ENCODE data around the gene DPH1. TPM values are rescaled to one million over a fixed set of nuclear protein-coding genes. Genes with fewer than 3 reads are reported as not detected.

DPH1 gene
- polyA plus RNA-seq, 4 donors: 38.6 to 53.0 (median 47.0) TPM

- DNase-seq (ENCODE audit: low read depth in 4 of 4, low spot score in 3 of 4): no peak
Measured at GRCh38 chr17:2059547-2060384, 29.8 kb downstream of the DPH1 start.

GRCh38 chr17:2060385-2060658, 30.4 kb downstream of the DPH1 start:
- no peak for DNase-seq (ENCODE audit: low read depth in 4 of 4, low spot score in 3 of 4)

GRCh38 chr17:2060681-2061440, 30.9 kb downstream of the DPH1 start:
- no peak for DNase-seq (ENCODE audit: low read depth in 4 of 4, low spot score in 3 of 4)

GRCh38 chr17:2061441-2061958, 31.5 kb downstream of the DPH1 start:
- no peak for DNase-seq (ENCODE audit: low read depth in 4 of 4, low spot score in 3 of 4)

- DNase-seq (ENCODE audit: low read depth in 4 of 4, low spot score in 3 of 4): no peak
Measured at GRCh38 chr17:2062571-2063183, 32.7 kb downstream of the DPH1 start.

- no peak for DNase-seq (ENCODE audit: low read depth in 4 of 4, low spot score in 3 of 4)
Measured at GRCh38 chr17:2063261-2064146, 33.6 kb downstream of the DPH1 start.

- no peak for DNase-seq (ENCODE audit: low read depth in 4 of 4, low spot score in 3 of 4)
Measured at GRCh38 chr17:2064147-2064489, 34.2 kb downstream of the DPH1 start.

- DNase-seq (ENCODE audit: low read depth in 4 of 4, low spot score in 3 of 4): no peak
Measured at GRCh38 chr17:2064520-2064971, 34.6 kb downstream of the DPH1 start.

- no peak for DNase-seq (ENCODE audit: low read depth in 4 of 4, low spot score in 3 of 4)
Measured at GRCh38 chr17:2064980-2065785, 35.2 kb downstream of the DPH1 start.

- DNase-seq (ENCODE audit: low read depth in 4 of 4, low spot score in 3 of 4): no peak
Measured at GRCh38 chr17:2065949-2066400, 36.0 kb downstream of the DPH1 start.

GRCh38 chr17:2067048-2067561, 37.2 kb downstream of the DPH1 start:
- no peak for DNase-seq (ENCODE audit: low read depth in 4 of 4, low spot score in 3 of 4)

- no peak for DNase-seq (ENCODE audit: low read depth in 4 of 4, low spot score in 3 of 4)
Measured at GRCh38 chr17:2067608-2068024, 37.7 kb downstream of the DPH1 start.

- no peak for DNase-seq (ENCODE audit: low read depth in 4 of 4, low spot score in 3 of 4)
Measured at GRCh38 chr17:2068031-2068518, 38.1 kb downstream of the DPH1 start.

GRCh38 chr17:2068519-2069051, 38.6 kb downstream of the DPH1 start:
- no peak for DNase-seq (ENCODE audit: low read depth in 4 of 4, low spot score in 3 of 4)

- no peak for DNase-seq (ENCODE audit: low read depth in 4 of 4, low spot score in 3 of 4)
Measured at GRCh38 chr17:2070241-2071023, 40.5 kb downstream of the DPH1 start.

GRCh38 chr17:2071024-2071385, 41.1 kb downstream of the DPH1 start:
- no peak for DNase-seq (ENCODE audit: low read depth in 4 of 4, low spot score in 3 of 4)

GRCh38 chr17:2071455-2072281, 41.7 kb downstream of the DPH1 start:
- DNase-seq (ENCODE audit: low read depth in 4 of 4, low spot score in 3 of 4): no peak
